Measurements from ENCODE around the gene RHPN2. TPM values are rescaled to one million over a fixed set of nuclear protein-coding genes. Genes with fewer than 3 reads are reported as not detected.

RHPN2 gene
- total and polyA plus RNA-seq, 2 of the 8 experiments (the other 6 are each of a cell fraction or from before 2014, with no cell fraction given), result 22.8 to 31.1 TPM

DNA sequence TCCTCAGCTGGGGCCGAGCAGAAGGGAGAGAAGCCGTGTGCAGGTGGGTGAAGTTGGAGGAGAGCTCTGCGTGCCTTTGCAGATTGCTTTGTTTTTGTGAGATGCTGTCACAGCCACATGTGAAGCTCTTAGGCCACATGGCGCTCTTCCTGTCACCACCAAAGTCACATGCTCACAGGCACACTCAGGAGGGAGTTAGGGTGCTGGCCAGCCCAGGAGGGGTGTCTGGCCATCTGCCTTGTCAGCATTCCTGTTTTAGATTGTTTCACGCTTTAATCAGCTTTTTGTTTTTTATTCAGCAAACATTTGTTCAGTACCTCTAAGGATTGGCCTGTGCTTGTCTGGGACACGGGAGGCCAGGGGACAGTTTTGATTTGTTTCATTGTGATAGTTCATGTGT is 38.2 kb upstream of the RHPN2 start:
- Histone ChIP-seq H3K9me3 (ENCODE audit: insufficient read depth in 2 of 2, low read depth in 1 of 2, low read length in 1 of 2) (no peaks in the 10 kb centered on the region), H3K56ac (replicated peaks; ENCODE audit: insufficient read length, low read depth, low read length) (no peak overlapping the region), H2BK20ac (ENCODE audit: low read length) (no peak overlapping the region), H3K36me3 (ENCODE audit: control insufficient read depth in 2 of 4, insufficient read depth in 4 of 4, low read length in 3 of 4) (peaks cover 3 to 35% (median 19%) of the 10 kb centered on the region in 4 experiments; a peak in 7 of 8 replicates), H4K5ac (ENCODE audit: insufficient read length, low read depth, low read length) (no peak overlapping the region), H3K4ac (replicated peaks; ENCODE audit: insufficient read length, low read depth, low read length) (no peak overlapping the region), H2BK5ac (ENCODE audit: low read depth, low read length) (no peak overlapping the region), H4K20me1 (replicated peaks in 1 of 2; ENCODE audit: control insufficient read depth in 1 of 2, insufficient read depth in 2 of 2, low read length in 2 of 2) (no peaks in the 10 kb centered on the region), H2BK120ac (replicated peaks; ENCODE audit: low read depth, low read length) (no peak overlapping the region), H3K27ac (ENCODE audit: low read depth, low read length) (no peak overlapping the region), H3K23me2 (ENCODE audit: low read depth, low read length) (no peaks in the 10 kb centered on the region), H4K8ac (ENCODE audit: extremely low read depth, insufficient read depth, low read length) (no peak overlapping the region), H2AFZ (ENCODE audit: low read length) (no peak overlapping the region), H4K91ac (replicated peaks; ENCODE audit: insufficient read length, low read length) (no peak overlapping the region), H3K27me3 (replicated peaks in 1 of 4; ENCODE audit: control insufficient read depth in 3 of 4, extremely low read depth in 1 of 4, insufficient read depth in 3 of 4, low read length in 3 of 4) (no peaks in the 10 kb centered on the region), H2BK15ac (ENCODE audit: low read length) (no peak overlapping the region), H3K79me2 (ENCODE audit: control insufficient read depth in 1 of 2, insufficient read depth in 2 of 2, low read length in 2 of 2) (no peaks in the 10 kb centered on the region), H3K14ac (ENCODE audit: insufficient read length) (no peak overlapping the region), H3K4me2 (ENCODE audit: insufficient read depth in 1 of 2, low read depth in 2 of 2, low read length in 2 of 2) (no peak overlapping the region), H3K9ac (replicated peaks in 1 of 4; ENCODE audit: extremely low read depth in 1 of 4, low read depth in 3 of 4, low read length in 3 of 4) (no peak overlapping the region), H3K79me1 (ENCODE audit: low read depth, low read length) (no peaks in the 10 kb centered on the region), H3K18ac (ENCODE audit: extremely low read depth, low read length) (no peak overlapping the region), H2BK12ac (ENCODE audit: low read depth, low read length) (no peak overlapping the region), H3K4me1 (replicated peaks in 1 of 4; ENCODE audit: control insufficient read depth in 3 of 4, insufficient read depth in 4 of 4, low read length in 3 of 4) (no peaks in the 10 kb centered on the region), H2AK5ac (ENCODE audit: low read depth, low read length) (no peak overlapping the region), H3K23ac (ENCODE audit: insufficient read length) (no peak overlapping the region), H3K4me3 (ENCODE audit: extremely low read depth in 1 of 4, insufficient read depth in 2 of 4, low read depth in 3 of 4, low read length in 4 of 4) (no peak overlapping the region)
- CTCF ChIA-PET (ENCODE audit: partially characterized antibody), result interaction anchor here (0.7 to 2.9 kb wide), 5 partner anchors 15 to 127 kb away, joined by 3 to 10 read pairs (median 5); no protein-coding TSS in a partner anchor
- FAIRE-seq (no peak), DNase-seq (ENCODE audit: low read depth in 1 of 2, low spot score in 2 of 2) (no peak)
- POLR2A ChIA-PET (ENCODE audit: partially characterized antibody), result interaction anchor here (1.2 kb wide), 1 partner anchor 39 kb away, joined by 3 read pairs; no protein-coding TSS in a partner anchor
- TF ChIP-seq, protein P1, sequence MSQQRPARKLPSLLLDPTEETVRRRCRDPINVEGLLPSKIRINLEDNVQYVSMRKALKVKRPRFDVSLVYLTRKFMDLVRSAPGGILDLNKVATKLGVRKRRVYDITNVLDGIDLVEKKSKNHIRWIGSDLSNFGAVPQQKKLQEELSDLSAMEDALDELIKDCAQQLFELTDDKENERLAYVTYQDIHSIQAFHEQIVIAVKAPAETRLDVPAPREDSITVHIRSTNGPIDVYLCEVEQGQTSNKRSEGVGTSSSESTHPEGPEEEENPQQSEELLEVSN (IDR thresholded peaks at IDR 0.05), result no peak
- no peak for TF ChIP-seq HDAC6 (IDR thresholded peaks at IDR 0.05; ENCODE audit: low read depth, low read length)
- WGBS, 2 experiments (ENCODE audit: extremely low coverage in 1 of 2, insufficient coverage in 1 of 2, insufficient read length in 1 of 2, insufficient replicate concordance in 2 of 2, low coverage in 1 of 2, low lambda C conversion rate in 2 of 2, missing lambda C conversion rate in 1 of 2), result 85% methylated on average over 6 of the region's 6 CpGs; no CpG with 5 or more reads in 1 of the 2 experiments
